ENCODE measurements around the gene RAD18. TPM values are rescaled to one million over a fixed set of nuclear protein-coding genes. Genes with fewer than 3 reads are reported as not detected.

Gene RAD18
- 13.9 TPM for total RNA-seq

GRCh38 chr3:8963137-8963853 lies at the start of gene RAD18:
Gene RAD18 (minus strand): TSS chr3:8963472. CDS start chr3:8963385, 87 bp downstream.

Small RNA genes lying within 50 kb of the gene (small RNA-seq; reads per million reads assigned to genes)
- not detected for gene RF00416 (ENCODE audit: low replicate concordance)

Other genes with a start within 250 kb of the RAD18 start
- 42.2 TPM for gene CAV3, start 229.7 kb downstream of the RAD18 start, total RNA-seq
- gene OXTR, start 193.9 kb downstream of the RAD18 start, total RNA-seq: 1.1 TPM